NK-92 (cell line): ENCODE results near the gene PKD2.
"Not testable (repeated sequence)": the region's sequence is repeated elsewhere in the genome, so short reads cannot be mapped to it uniquely, and the experiment has no call there.

ENCODE experiments used
- DNase-seq: peaks from one replicate; lab custom pipeline; 2025; ENCODE audit not compliant: unreplicated experiment; lab: John Stamatoyannopoulos, UW

Gene PKD2

GRCh38 chr4:87985887-87986200 lies 21.6 kb upstream of the PKD2 start:
- no peak for DNase-seq

- DNase-seq, result no peak
These were observed 20.9 kb upstream of the PKD2 start for GRCh38 chr4:87986508-87986907.

GRCh38 chr4:87989765-87990164 lies 17.7 kb upstream of the PKD2 start:
- no peak for DNase-seq

- DNase-seq, result no peak
These were observed 12.0 kb upstream of the PKD2 start for GRCh38 chr4:87995435-87995834.

GRCh38 chr4:87999191-87999691 lies 8.2 kb upstream of the PKD2 start:
- DNase-seq, result not testable (repeated sequence)

- no peak for DNase-seq
These were observed 5.6 kb upstream of the PKD2 start for GRCh38 chr4:88001871-88002270.

GRCh38 chr4:88002786-88003185 lies 4.6 kb upstream of the PKD2 start:
- DNase-seq, result no peak

GRCh38 chr4:88003261-88003660 lies 4.2 kb upstream of the PKD2 start:
- DNase-seq, result no peak

- no peak for DNase-seq
These were observed 2.4 kb upstream of the PKD2 start for GRCh38 chr4:88005076-88005475.

- no peak for DNase-seq
These were observed 1.5 kb upstream of the PKD2 start for GRCh38 chr4:88005946-88006345.

- DNase-seq, result no peak
These were observed 505 bp upstream of the PKD2 start for GRCh38 chr4:88006956-88007303.

- no peak for DNase-seq
These were observed 797 bp downstream of the PKD2 start for GRCh38 chr4:88008122-88008742.

- no peak for DNase-seq
These were observed 1.3 kb downstream of the PKD2 start for GRCh38 chr4:88008743-88009171.

- no peak for DNase-seq
These were observed 2.4 kb downstream of the PKD2 start for GRCh38 chr4:88009871-88010270.

GRCh38 chr4:88010966-88011365 lies 3.5 kb downstream of the PKD2 start:
- no peak for DNase-seq

- DNase-seq, result no peak
These were observed 5.2 kb downstream of the PKD2 start for GRCh38 chr4:88012647-88013046.

- no peak for DNase-seq
These were observed 7.0 kb downstream of the PKD2 start for GRCh38 chr4:88014386-88014905.

GRCh38 chr4:88015659-88016295 lies 8.3 kb downstream of the PKD2 start:
- DNase-seq, result no peak

GRCh38 chr4:88017516-88018297 lies 10.3 kb downstream of the PKD2 start:
- DNase-seq, result no peak

GRCh38 chr4:88018466-88018865 lies 11.0 kb downstream of the PKD2 start:
- DNase-seq, result no peak

GRCh38 chr4:88021824-88022223 lies 14.4 kb downstream of the PKD2 start:
- DNase-seq, result no peak

GRCh38 chr4:88022289-88022688 lies 14.9 kb downstream of the PKD2 start:
- DNase-seq, result no peak
